GM23338 (cell line): ENCODE results near the gene DCST2.

Source experiments
- CREB1 ChIP-seq: fragments of 250-450 bp; sonication (Bioruptor Pico); IDR thresholded peaks from 2 replicates; pipeline ENCODE4 v1.5.0; 2020; ENCODE audit warnings: low read depth, mild to moderate bottlenecking, moderate library complexity
- CTCF ChIP-seq, 2 experiments: fragments of 200-600 bp in 1 of 2; sonication (generic) in 1 of 2; conservative IDR thresholded peaks; 2 replicates each; pipeline versions ENCODE4 v1.5.1 to v1.6.1; 2016 to 2017; ENCODE audit warnings: antibody characterized with exemption in 2 of 2, low read depth in 2 of 2, mild to moderate bottlenecking in 2 of 2, moderate library complexity in 1 of 2
- EZH2 ChIP-seq: fragments of 200-600 bp; sonication (generic); IDR thresholded peaks from one replicate; pipeline ENCODE4 v1.8.0; 2017; ENCODE audit warnings: antibody characterized with exemption, mild to moderate bottlenecking, low read depth; ENCODE audit not compliant: unreplicated experiment
- EZH2phosphoT487 ChIP-seq: fragments of 200-600 bp; sonication (generic); IDR thresholded peaks from one replicate; pipeline ENCODE4 v1.8.1; 2018; ENCODE audit warnings: antibody characterized with exemption; ENCODE audit not compliant: unreplicated experiment
- JUNB ChIP-seq: IDR thresholded peaks from one replicate; pipeline ENCODE4 v1.6.1; 2016; ENCODE audit warnings: antibody characterized with exemption; ENCODE audit not compliant: unreplicated experiment
- NANOG ChIP-seq: IDR thresholded peaks from 2 replicates; pipeline ENCODE4 v1.6.1; 2016; ENCODE audit warnings: antibody characterized with exemption, borderline replicate concordance
- POLR2AphosphoS5 ChIP-seq: IDR thresholded peaks from 2 replicates; pipeline ENCODE4 v1.6.1; 2016; ENCODE audit warnings: antibody characterized with exemption, low read depth
- REST ChIP-seq: IDR thresholded peaks from one replicate; pipeline ENCODE4 v1.6.1; 2018; ENCODE audit warnings: antibody characterized with exemption; ENCODE audit not compliant: unreplicated experiment
- STAT1 ChIP-seq: IDR thresholded peaks from one replicate; pipeline ENCODE4 v1.6.1; 2016; ENCODE audit warnings: antibody characterized with exemption; ENCODE audit not compliant: unreplicated experiment

GRCh38 chr1:154992721-154993571 is 40.6 kb downstream of the DCST2 start:
- no peak for TF ChIP-seq JUNB
- TF ChIP-seq CTCF (conservative IDR thresholded peaks at IDR 0.05; ENCODE audit: low read depth in 2 of 2) = peak; percentile 33 to 58
- TF ChIP-seq EZH2phosphoT487 = no peak
- TF ChIP-seq REST = no peak
- no peak for TF ChIP-seq EZH2
- TF ChIP-seq POLR2AphosphoS5 = no peak; the same call in none of the 2 replicates
- TF ChIP-seq STAT1 = no peak
- no peak for TF ChIP-seq NANOG
- no peak for TF ChIP-seq CREB1 (CRISPR knock-in tag)
